SU-DHL-6 (cell line): ENCODE data around the gene ITGB8.

Source experiments
- H2AFZ ChIP-seq: fragments of 200-600 bp; sonication (generic); 2 replicates; pipeline ENCODE4 v1.6.1; 2014; ENCODE audit warnings: low read depth, mild to moderate bottlenecking, moderate library complexity, mixed read lengths, antibody characterized with exemption, low read length; ENCODE audit not compliant: severe bottlenecking
- H3F3A ChIP-seq: fragments of 200-600 bp; shearing (Covaris generic); 2 replicates; pipeline ENCODE4 v1.6.0; 2016; ENCODE audit warnings: antibody characterized with exemption, mild to moderate bottlenecking; ENCODE audit not compliant: insufficient read depth
- H3K27ac ChIP-seq: fragments of 200-600 bp; sonication (generic); 2 replicates; pipeline ENCODE4 v1.5.1; 2016; ENCODE audit warnings: low read depth, mild to moderate bottlenecking, low read length, moderate library complexity, mixed read lengths
- H3K27me3 ChIP-seq: fragments of 200-600 bp; sonication (generic), shearing (Covaris generic); 2 replicates; pipeline ENCODE4 v1.6.0; 2014; ENCODE audit warnings: mild to moderate bottlenecking, low read length
- H3K36me3 ChIP-seq: fragments of 200-600 bp; sonication (generic); 2 replicates; pipeline ENCODE4 v1.6.1; 2014; ENCODE audit warnings: mild to moderate bottlenecking, low read length, mixed read lengths
- H3K4me2 ChIP-seq: fragments of 300-600, 200-600 bp; shearing (Covaris generic), sonication (generic); 2 replicates; pipeline ENCODE4 v1.6.0; 2014; ENCODE audit warnings: low read length, low read depth, mild to moderate bottlenecking; ENCODE audit not compliant: poor library complexity, severe bottlenecking
- H3K4me3 ChIP-seq: fragments of 200-600 bp; sonication (generic); 2 replicates; pipeline ENCODE4 v1.5.1; 2014; ENCODE audit warnings: antibody characterized with exemption, low read length, mild to moderate bottlenecking, mixed read lengths; ENCODE audit not compliant: insufficient read depth, poor library complexity, severe bottlenecking
- H3K79me2 ChIP-seq: fragments of 200-600 bp; sonication (generic); 2 replicates; pipeline ENCODE4 v1.6.1; 2014; ENCODE audit warnings: mild to moderate bottlenecking, low read length, moderate library complexity; ENCODE audit not compliant: insufficient read depth
- H3K9ac ChIP-seq: fragments of 200-600 bp; sonication (generic); 2 replicates; pipeline ENCODE4 v1.7.0; 2014; ENCODE audit warnings: mild to moderate bottlenecking, low read length
- H3K9me2 ChIP-seq: fragments of 200-600 bp; sonication (generic); replicated peaks from 2 replicates; pipeline ENCODE4 v1.6.1; 2014; ENCODE audit warnings: low read length; ENCODE audit not compliant: insufficient read depth
- H3K9me3 ChIP-seq: fragments of 200-600 bp; sonication (generic); 2 replicates; pipeline ENCODE4 v1.6.1; 2014; ENCODE audit warnings: low read length, mixed read lengths; ENCODE audit not compliant: insufficient read depth
- H4K20me1 ChIP-seq: fragments of 200-600 bp; sonication (generic); 2 replicates; pipeline ENCODE4 v1.6.1; 2014; ENCODE audit warnings: low read depth, mild to moderate bottlenecking, antibody characterized with exemption, low read length, moderate library complexity, mixed read lengths
- CTCF ChIP-seq: fragments of 200-600 bp; sonication (generic); IDR thresholded peaks from one replicate; pipeline ENCODE4 v1.5.1; 2017; ENCODE audit warnings: antibody characterized with exemption, mild to moderate bottlenecking, low read length, moderate library complexity; ENCODE audit not compliant: insufficient read depth, poor library complexity, severe bottlenecking
- EZH2phosphoT487 ChIP-seq: fragments of 200-600 bp; sonication (generic), shearing (Covaris generic); conservative IDR thresholded peaks from 2 replicates; pipeline ENCODE4 v1.6.1; 2018; ENCODE audit warnings: mild to moderate bottlenecking, antibody characterized with exemption, low read length, moderate library complexity, mixed read lengths

Gene ITGB8

DNA sequence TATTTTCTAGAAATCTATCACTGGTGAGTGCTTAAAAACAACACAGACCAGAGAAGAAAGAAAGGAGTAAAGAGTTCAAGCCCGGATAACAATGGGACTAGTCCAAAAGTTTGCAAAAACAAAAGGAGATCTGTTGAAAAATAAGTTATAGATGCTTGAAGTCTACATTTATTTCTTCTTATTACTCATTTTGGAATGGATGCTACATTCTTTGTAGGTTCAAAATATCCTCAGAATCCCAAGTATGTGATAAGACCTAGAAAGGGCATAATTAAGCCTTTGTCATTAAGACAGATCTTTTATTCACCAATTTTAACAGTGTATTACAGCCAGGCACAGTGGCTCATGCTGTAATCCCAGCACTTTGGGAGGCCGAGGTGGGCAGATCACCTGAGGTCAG is 42.7 kb upstream of the ITGB8 start:
- H3K9me2 ChIP-seq: no peaks in the 10 kb centered on the region
- H3K27me3 ChIP-seq: no peaks in the 10 kb centered on the region
- no peaks in the 10 kb centered on the region for H4K20me1 ChIP-seq
- H3K4me2 ChIP-seq: no peak overlapping the region
- H2AFZ ChIP-seq: no peak overlapping the region
- H3K36me3 ChIP-seq: no peaks in the 10 kb centered on the region
- H3K4me3 ChIP-seq: no peak overlapping the region
- H3K79me2 ChIP-seq: no peaks in the 10 kb centered on the region
- no peak overlapping the region for H3K9ac ChIP-seq
- TF ChIP-seq EZH2phosphoT487 (no peak), CTCF (no peak)
- H3K9me3 ChIP-seq: no peaks in the 10 kb centered on the region
- no peaks in the 10 kb centered on the region for H3F3A ChIP-seq
- no peak overlapping the region for H3K27ac ChIP-seq

DNA sequence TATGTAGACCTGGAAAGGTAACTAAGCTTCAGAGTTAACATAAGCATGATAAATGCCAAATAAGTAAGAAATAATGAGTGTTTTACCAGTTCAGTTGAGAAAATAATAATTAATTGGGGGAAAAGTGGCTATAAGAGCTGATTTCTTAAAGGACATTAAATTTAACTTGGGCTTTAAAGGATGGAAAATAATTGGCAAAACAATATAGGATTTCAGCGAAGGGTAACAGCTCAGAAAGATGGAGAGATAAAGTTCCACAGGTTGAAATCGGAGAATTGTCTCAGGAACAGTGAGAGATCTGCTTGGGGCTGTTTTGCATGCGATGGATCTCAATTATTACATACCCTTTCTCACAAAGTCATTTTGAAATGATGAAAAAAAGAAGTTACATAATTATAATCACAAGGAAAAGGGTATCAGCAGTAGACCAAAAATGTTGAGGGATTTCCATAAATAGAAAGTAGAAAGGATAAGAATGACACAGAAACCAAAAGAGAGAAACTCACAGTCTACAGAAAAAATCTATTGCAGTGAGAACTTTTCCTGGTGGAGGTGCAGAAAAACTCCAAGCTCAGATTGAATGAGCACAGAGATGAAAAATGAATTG is 40.1 kb upstream of the ITGB8 start:
- H3K36me3 ChIP-seq: no peaks in the 10 kb centered on the region
- no peaks in the 10 kb centered on the region for H4K20me1 ChIP-seq
- no peak overlapping the region for H3K4me2 ChIP-seq
- H2AFZ ChIP-seq: no peak overlapping the region
- no peaks in the 10 kb centered on the region for H3K79me2 ChIP-seq
- H3K9me3 ChIP-seq: no peaks in the 10 kb centered on the region
- TF ChIP-seq CTCF: no peak
- TF ChIP-seq EZH2phosphoT487: no peak
- no peak overlapping the region for H3K9ac ChIP-seq
- no peaks in the 10 kb centered on the region for H3F3A ChIP-seq
- H3K27me3 ChIP-seq: no peaks in the 10 kb centered on the region
- no peak overlapping the region for H3K4me3 ChIP-seq
- no peak overlapping the region for H3K27ac ChIP-seq
- H3K9me2 ChIP-seq: no peaks in the 10 kb centered on the region

DNA sequence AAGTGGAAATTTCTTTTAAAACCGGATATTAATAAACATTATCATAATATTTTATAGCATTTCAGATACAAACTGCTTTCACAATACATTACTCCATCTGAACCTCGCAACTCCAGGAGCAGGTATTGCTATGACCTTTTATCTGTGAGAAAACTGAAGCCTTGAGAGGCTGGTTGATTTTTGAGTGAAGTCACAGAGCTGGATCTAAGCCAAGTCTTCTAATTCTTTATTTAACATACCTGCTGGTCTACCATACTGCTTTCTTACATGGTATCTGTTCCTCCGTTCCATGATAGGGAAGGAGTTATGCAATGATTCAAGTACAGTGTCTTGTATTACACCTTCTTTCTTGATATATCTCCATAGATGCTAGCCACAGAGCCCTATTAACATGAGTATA is 37.4 kb upstream of the ITGB8 start:
- no peaks in the 10 kb centered on the region for H3K27me3 ChIP-seq
- H3K36me3 ChIP-seq: no peaks in the 10 kb centered on the region; the same call in 1 of the 2 replicates
- H4K20me1 ChIP-seq: no peaks in the 10 kb centered on the region
- no peaks in the 10 kb centered on the region for H3K9me2 ChIP-seq
- no peaks in the 10 kb centered on the region for H3F3A ChIP-seq
- no peak overlapping the region for H3K4me2 ChIP-seq
- H3K79me2 ChIP-seq: no peaks in the 10 kb centered on the region
- no peak overlapping the region for H2AFZ ChIP-seq
- TF ChIP-seq CTCF (no peak), EZH2phosphoT487 (no peak)
- H3K27ac ChIP-seq: no peak overlapping the region
- no peak overlapping the region for H3K4me3 ChIP-seq
- H3K9me3 ChIP-seq: no peaks in the 10 kb centered on the region
- H3K9ac ChIP-seq: no peak overlapping the region
